Measurements from ENCODE around the gene NPHP3.
"Not testable (repeated sequence)": the region's sequence is repeated elsewhere in the genome, so short reads cannot be mapped to it uniquely, and the experiment has no call there.

Gene NPHP3

DNA sequence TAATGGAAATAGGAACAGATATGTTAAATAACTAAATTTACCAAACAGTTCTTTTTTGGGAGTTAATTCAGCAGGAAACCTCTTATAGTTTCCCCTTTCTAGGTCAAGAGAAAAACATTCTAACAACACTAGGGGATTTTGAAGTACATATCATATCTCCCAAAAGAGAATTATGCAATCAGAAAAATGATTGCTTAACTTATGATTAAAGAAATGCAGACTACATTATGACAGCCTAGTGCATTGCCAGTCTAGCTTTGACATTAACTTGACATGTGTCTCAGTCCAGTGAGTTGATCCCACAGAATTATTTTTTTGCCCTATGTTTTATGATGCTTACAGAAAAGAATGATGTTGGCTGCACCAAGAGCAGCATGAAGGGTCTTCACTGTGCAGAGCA lies 31.7 kb upstream of the NPHP3 start:
- Histone ChIP-seq H4K20me1 (ENCODE audit: insufficient read depth) (no peaks in the 10 kb centered on the region), H3K4me1 (ENCODE audit: low read depth, poor library complexity, severe bottlenecking) (no peaks in the 10 kb centered on the region), H3K36me3 (ENCODE audit: insufficient read depth) (no peaks in the 10 kb centered on the region), H3K4me3 (IDR thresholded peaks at IDR 0.05; ENCODE audit: insufficient read depth, low read depth, low read length) (no peak overlapping the region), H3K9ac (no peak overlapping the region), H2AFZ (ENCODE audit: low read depth) (no peak overlapping the region), H3K27ac (no peak overlapping the region), H3K79me2 (ENCODE audit: insufficient read depth, low read depth) (no peaks in the 10 kb centered on the region), H3K4me2 (no peak overlapping the region), H3K27me3 (ENCODE audit: insufficient read depth, low read depth) (no peaks in the 10 kb centered on the region)
- no peak for TF ChIP-seq CTCF (conservative IDR thresholded peaks at IDR 0.05; ENCODE audit: low read depth, low read length)

GRCh38 chr3:132749786-132750185 lies 27.6 kb upstream of the NPHP3 start:
- Histone ChIP-seq H3K9ac (no peak overlapping the region), H3K36me3 (ENCODE audit: insufficient read depth) (no peaks in the 10 kb centered on the region), H4K20me1 (ENCODE audit: insufficient read depth) (no peaks in the 10 kb centered on the region), H3K4me1 (ENCODE audit: low read depth, poor library complexity, severe bottlenecking) (no peaks in the 10 kb centered on the region), H3K27me3 (ENCODE audit: insufficient read depth, low read depth) (no peaks in the 10 kb centered on the region), H3K27ac (no peak overlapping the region), H3K4me3 (IDR thresholded peaks at IDR 0.05; ENCODE audit: insufficient read depth, low read depth, low read length) (no peak overlapping the region), H3K4me2 (no peak overlapping the region), H2AFZ (ENCODE audit: low read depth) (no peak overlapping the region), H3K79me2 (ENCODE audit: insufficient read depth, low read depth) (no peaks in the 10 kb centered on the region)
- TF ChIP-seq CTCF (conservative IDR thresholded peaks at IDR 0.05; ENCODE audit: low read depth, low read length): no peak

DNA sequence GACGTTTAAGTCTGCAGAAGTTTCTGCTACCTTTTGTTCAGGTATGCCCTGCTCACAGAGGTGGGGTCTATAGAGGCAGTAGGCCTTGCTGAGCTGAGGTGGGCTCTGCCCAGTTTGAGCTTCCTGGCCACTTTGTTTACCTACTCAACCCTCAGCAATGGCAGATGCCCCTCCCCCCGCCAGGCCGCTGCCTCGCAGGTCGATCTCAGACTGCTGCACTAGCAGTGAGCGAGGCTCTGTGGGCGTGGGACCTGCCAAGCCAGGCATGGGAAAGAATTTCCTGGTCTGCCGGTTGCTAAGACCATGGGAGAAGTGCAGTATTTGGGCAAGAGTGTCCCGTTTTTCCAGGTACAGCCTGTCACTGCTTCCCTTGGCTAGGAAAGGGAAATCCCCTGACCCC lies 24.5 kb upstream of the NPHP3 start:
- not testable (repeated sequence) for H3K4me1 ChIP-seq (ENCODE audit: low read depth, poor library complexity, severe bottlenecking); H3K36me3 ChIP-seq (ENCODE audit: insufficient read depth); H2AFZ ChIP-seq (ENCODE audit: low read depth); H3K27me3 ChIP-seq (ENCODE audit: insufficient read depth, low read depth); H3K9ac ChIP-seq; H3K4me2 ChIP-seq; H4K20me1 ChIP-seq (ENCODE audit: insufficient read depth); H3K79me2 ChIP-seq (ENCODE audit: insufficient read depth, low read depth); H3K27ac ChIP-seq; H3K4me3 ChIP-seq (IDR thresholded peaks at IDR 0.05; ENCODE audit: insufficient read depth, low read depth, low read length)

DNA sequence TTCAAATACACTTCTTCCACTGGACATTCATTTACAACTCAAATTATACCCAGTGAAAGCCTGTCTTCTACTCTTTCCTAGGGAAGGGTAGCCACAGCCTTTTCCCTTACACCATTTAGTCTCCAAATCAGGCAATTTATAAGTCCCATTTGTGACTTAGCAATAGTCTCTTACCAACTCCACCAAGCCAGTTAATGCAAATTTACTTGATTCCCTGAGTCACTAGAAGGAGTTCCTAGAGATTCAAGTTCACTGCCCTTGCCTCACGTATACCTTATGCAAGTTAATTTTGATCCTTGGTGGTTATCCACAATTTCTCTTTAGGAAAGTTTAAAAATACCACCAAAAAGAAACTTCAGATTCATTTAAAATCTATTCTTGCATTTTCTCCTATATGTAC lies 16.1 kb upstream of the NPHP3 start:
- Histone ChIP-seq H3K27ac (no peak overlapping the region), H3K36me3 (ENCODE audit: insufficient read depth) (no peaks in the 10 kb centered on the region), H3K27me3 (ENCODE audit: insufficient read depth, low read depth) (no peaks in the 10 kb centered on the region; the same call in 1 of the 2 replicates), H3K4me2 (no peak overlapping the region), H4K20me1 (ENCODE audit: insufficient read depth) (no peaks in the 10 kb centered on the region), H3K4me1 (ENCODE audit: low read depth, poor library complexity, severe bottlenecking) (no peaks in the 10 kb centered on the region), H2AFZ (ENCODE audit: low read depth) (no peak overlapping the region), H3K9ac (no peak overlapping the region), H3K4me3 (IDR thresholded peaks at IDR 0.05; ENCODE audit: insufficient read depth, low read depth, low read length) (no peak overlapping the region), H3K79me2 (ENCODE audit: insufficient read depth, low read depth) (no peaks in the 10 kb centered on the region)
- TF ChIP-seq CTCF (conservative IDR thresholded peaks at IDR 0.05; ENCODE audit: low read depth, low read length): no peak

- Histone ChIP-seq H4K20me1 (ENCODE audit: insufficient read depth) (no peaks in the 10 kb centered on the region), H3K4me3 (IDR thresholded peaks at IDR 0.05; ENCODE audit: insufficient read depth, low read depth, low read length) (no peak overlapping the region), H3K27me3 (ENCODE audit: insufficient read depth, low read depth) (no peaks in the 10 kb centered on the region; the same call in 1 of the 2 replicates), H2AFZ (ENCODE audit: low read depth) (no peak overlapping the region), H3K9ac (no peak overlapping the region), H3K36me3 (ENCODE audit: insufficient read depth) (no peaks in the 10 kb centered on the region), H3K79me2 (ENCODE audit: insufficient read depth, low read depth) (no peaks in the 10 kb centered on the region), H3K27ac (no peak overlapping the region), H3K4me2 (no peak overlapping the region), H3K4me1 (ENCODE audit: low read depth, poor library complexity, severe bottlenecking) (no peaks in the 10 kb centered on the region)
- no peak for TF ChIP-seq CTCF (conservative IDR thresholded peaks at IDR 0.05; ENCODE audit: low read depth, low read length)
Observed at GRCh38 chr3:132735589-132735988, 13.4 kb upstream of the NPHP3 start.
